GM12865 (cell line): ENCODE measurements around the gene LSM7.

Source experiments
- DNase-seq: peaks from one replicate; pipeline ENCODE4 v3.0.0; 2010; ENCODE audit warnings: low read depth
- H3K4me3 ChIP-seq: 2 replicates; pipeline ENCODE4 v1.5.1; 2011; ENCODE audit warnings: mild to moderate bottlenecking, low read depth, low read length, control low read depth
- CTCF ChIP-seq: IDR thresholded peaks from 2 replicates; pipeline ENCODE4 v1.5.1; 2011; ENCODE audit warnings: low read length, control low read depth, low read depth, inconsistent platforms; ENCODE audit not compliant: insufficient read depth; ENCODE audit errors: missing control alignments

The LSM7 gene

GRCh38 chr19:2296141-2296540 lies 32.2 kb downstream of the LSM7 start:
- no peak for TF ChIP-seq CTCF
- no peak overlapping the region for H3K4me3 ChIP-seq
- DNase-seq: no peak

GRCh38 chr19:2294687-2295335 lies 33.6 kb downstream of the LSM7 start:
- no peak for TF ChIP-seq CTCF
- DNase-seq: no peak
- H3K4me3 ChIP-seq: no peak overlapping the region

GRCh38 chr19:2291185-2291751 lies 37.1 kb downstream of the LSM7 start:
- DNase-seq: no peak
- H3K4me3 ChIP-seq: peak overlapping the region; percentile 52
- no peak for TF ChIP-seq CTCF

- peak overlapping the region; percentile 52 for H3K4me3 ChIP-seq
- TF ChIP-seq CTCF: no peak
- DNase-seq: peak; percentile 45
Observed at GRCh38 chr19:2290441-2291184, 37.8 kb downstream of the LSM7 start.

GRCh38 chr19:2289714-2290435 lies 38.5 kb downstream of the LSM7 start:
- H3K4me3 ChIP-seq: peak overlapping the region; percentile 52
- DNase-seq: peak; percentile 87
- no peak for TF ChIP-seq CTCF

- no peak for TF ChIP-seq CTCF
- no peak for DNase-seq
- peak overlapping the region; percentile 52 for H3K4me3 ChIP-seq
Observed at GRCh38 chr19:2288818-2289713, 39.3 kb downstream of the LSM7 start.
